Measurements from ENCODE around the gene ZMIZ1.

- TF ChIP-seq CTCF (conservative IDR thresholded peaks at IDR 0.05; ENCODE audit: low read depth in 2 of 2) = no peak
- TF ChIP-seq POLR2AphosphoS5 (IDR thresholded peaks at IDR 0.05; ENCODE audit: low read depth) = no peak
- no peak for TF ChIP-seq EZH2 (IDR thresholded peaks at IDR 0.05; ENCODE audit: low read depth, unreplicated experiment)
Measured at GRCh38 chr10:79090134-79090803, 21.5 kb downstream of the ZMIZ1 start.

Measured in GM23338 (cell line).